Measurements from ENCODE around the gene YJEFN3.

GRCh38 chr19:19567391-19567790, 38.7 kb downstream of the YJEFN3 start:
- TF ChIP-seq NFRKB (IDR thresholded peaks at IDR 0.05) (no peak), BHLHE40 (IDR thresholded peaks at IDR 0.05; ENCODE audit: borderline replicate concordance) (no peak), SUZ12 (IDR thresholded peaks at IDR 0.05) (no peak), SP1 (IDR thresholded peaks at IDR 0.05) (no peak), LEF1 (IDR thresholded peaks at IDR 0.05; ENCODE audit: borderline replicate concordance) (no peak)

All from HEK293T (cell line).